Gastrocnemius medialis (tissue), 4 donors: Measurements from ENCODE around the gene INO80B. TPM values are rescaled to one million over a fixed set of nuclear protein-coding genes. Genes with fewer than 3 reads are reported as not detected.

Experiments used
- ATAC-seq, 2 donors: fragments of 150-250 bp; one replicate each; pipeline ENCODE4 v1.9.1; 2016
- DNase-seq, 2 donors: peaks; one replicate each; pipeline ENCODE4 v3.0.0-alpha.2; 2019
- H3K27ac ChIP-seq, 4 donors: fragments of 200-600 bp; sonication (generic); 1 replicate in 1 of 4; 2 replicates in 3 of 4; pipeline ENCODE4 v1.5.1; 2016 to 2018; ENCODE audit warnings: mild to moderate bottlenecking in 2 of 4, moderate library complexity in 1 of 4
- H3K27me3 ChIP-seq, 3 donors: fragments of 200-600 bp; sonication (generic) in 2 of 3; 1 replicate in 1 of 3; 2 replicates in 2 of 3; pipeline versions ENCODE4 v1.5.1 to v1.6.0; 2016 to 2019; ENCODE audit warnings: mild to moderate bottlenecking in 1 of 3, moderate library complexity in 1 of 3
- H3K36me3 ChIP-seq, 2 donors: fragments of 200-600 bp; sonication (generic) in 1 of 2; one replicate each; pipeline ENCODE4 v1.5.1; 2017 to 2018
- H3K4me1 ChIP-seq, 2 donors: fragments of 200-600 bp; sonication (generic) in 1 of 2; one replicate each; pipeline ENCODE4 v1.5.1; 2016 to 2017; ENCODE audit warnings: mild to moderate bottlenecking in 2 of 2
- H3K4me3 ChIP-seq, 4 donors: fragments of 200-600 bp; sonication (generic) in 3 of 4; 1 replicate in 1 of 4; 2 replicates in 3 of 4; pipeline ENCODE4 v1.5.1; 2016 to 2019; ENCODE audit warnings: mild to moderate bottlenecking in 2 of 4
- H3K9me3 ChIP-seq, 3 donors: fragments of 200-600 bp; sonication (generic) in 2 of 3; 1 replicate in 1 of 3; 2 replicates in 2 of 3; pipeline ENCODE4 v1.5.1; 2016 to 2019
- POLR2A ChIP-seq, 2 donors: fragments of 450-650 bp; IDR thresholded peaks; one replicate each; pipeline ENCODE4 v1.6.1; 2017; ENCODE audit warnings: antibody characterized with exemption in 2 of 2, mild to moderate bottlenecking in 2 of 2, moderate library complexity in 2 of 2
- in situ Hi-C, 4 donors: fragments of 200-750 bp; cut with MboI; loops; one replicate each; pipeline versions ENCODE4 v1.15.0 to v1.8.0; 2017; ENCODE audit warnings: low sequenced_read_pairs in 4 of 4
- intact Hi-C: fragments of 100-400 bp; cut with DNase I; formaldehyde crosslinking; loops from one replicate; pipeline ENCODE4 v1.15.1; 2023; ENCODE audit warnings: low total_unique reads
- total RNA-seq, 4 donors: library from RNA; depleted of rRNA; stranded (reverse); fragments of >200 nt; gene quantifications; one replicate each; pipeline versions ENCODE4 v1.1.0 to v1.2.3, GENCODE V29; 2016
- TF ChIP-seq, protein P1 (sequence below), 5 experiments: fragments of 450-650 bp in 3 of 5; fragments of 200-600 bp in 2 of 5; sonication (generic) in 2 of 5; IDR thresholded peaks in 4 of 5; conservative IDR thresholded peaks in 1 of 5; 1 replicate in 4 of 5; 2 replicates in 1 of 5; pipeline ENCODE4 v1.5.1; 2016 to 2019; ENCODE audit warnings: antibody characterized with exemption in 5 of 5, mild to moderate bottlenecking in 3 of 5, moderate library complexity in 3 of 5

Gene INO80B
- total RNA-seq, 4 donors from 2014 or later, result 14.5 to 51.9 (median 41.1) TPM

DNA sequence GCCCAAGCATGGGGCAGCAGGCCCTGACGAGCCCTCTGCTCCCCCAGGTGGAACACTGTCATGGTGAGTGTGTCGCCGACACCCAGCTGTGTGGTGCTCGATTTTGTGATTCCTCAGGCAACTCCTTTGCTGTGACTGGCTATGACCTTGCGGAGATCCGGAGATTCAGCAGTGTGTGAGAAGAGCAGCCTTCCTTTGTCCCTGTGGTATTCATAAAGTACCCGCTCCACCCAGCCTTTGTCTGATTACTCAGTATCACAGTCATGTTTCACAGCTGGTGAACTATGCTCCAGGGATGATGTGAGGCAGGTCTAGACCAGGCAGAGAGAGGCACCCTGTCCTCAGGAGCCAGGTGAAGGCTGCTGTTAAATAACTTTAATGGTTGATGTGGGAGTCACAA, 29.4 kb upstream of the INO80B start:
- DNase-seq (no peak), ATAC-seq (no peak)
- in situ Hi-C loops (no loop called here), intact Hi-C loops (no loop called here)
- H3K36me3 ChIP-seq, result peaks cover 0 to 17% of the 10 kb centered on the region in 2 donors
- H3K27me3 ChIP-seq, result peaks cover 14 to 29% (median 24%) of the 10 kb centered on the region in 3 donors
- TF ChIP-seq, protein P1, sequence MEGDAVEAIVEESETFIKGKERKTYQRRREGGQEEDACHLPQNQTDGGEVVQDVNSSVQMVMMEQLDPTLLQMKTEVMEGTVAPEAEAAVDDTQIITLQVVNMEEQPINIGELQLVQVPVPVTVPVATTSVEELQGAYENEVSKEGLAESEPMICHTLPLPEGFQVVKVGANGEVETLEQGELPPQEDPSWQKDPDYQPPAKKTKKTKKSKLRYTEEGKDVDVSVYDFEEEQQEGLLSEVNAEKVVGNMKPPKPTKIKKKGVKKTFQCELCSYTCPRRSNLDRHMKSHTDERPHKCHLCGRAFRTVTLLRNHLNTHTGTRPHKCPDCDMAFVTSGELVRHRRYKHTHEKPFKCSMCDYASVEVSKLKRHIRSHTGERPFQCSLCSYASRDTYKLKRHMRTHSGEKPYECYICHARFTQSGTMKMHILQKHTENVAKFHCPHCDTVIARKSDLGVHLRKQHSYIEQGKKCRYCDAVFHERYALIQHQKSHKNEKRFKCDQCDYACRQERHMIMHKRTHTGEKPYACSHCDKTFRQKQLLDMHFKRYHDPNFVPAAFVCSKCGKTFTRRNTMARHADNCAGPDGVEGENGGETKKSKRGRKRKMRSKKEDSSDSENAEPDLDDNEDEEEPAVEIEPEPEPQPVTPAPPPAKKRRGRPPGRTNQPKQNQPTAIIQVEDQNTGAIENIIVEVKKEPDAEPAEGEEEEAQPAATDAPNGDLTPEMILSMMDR (IDR thresholded peaks at IDR 0.05 in 4 of 5, conservative IDR thresholded peaks at IDR 0.05 in 1 of 5), result no peak
- TF ChIP-seq POLR2A (IDR thresholded peaks at IDR 0.05), result no peak
- H3K9me3 ChIP-seq, result no peaks in the 10 kb centered on the region
- no peak overlapping the region for H3K27ac ChIP-seq
- H3K4me3 ChIP-seq, result no peak overlapping the region
- H3K4me1 ChIP-seq, result peaks cover 5 to 9% of the 10 kb centered on the region in 2 donors

DNA sequence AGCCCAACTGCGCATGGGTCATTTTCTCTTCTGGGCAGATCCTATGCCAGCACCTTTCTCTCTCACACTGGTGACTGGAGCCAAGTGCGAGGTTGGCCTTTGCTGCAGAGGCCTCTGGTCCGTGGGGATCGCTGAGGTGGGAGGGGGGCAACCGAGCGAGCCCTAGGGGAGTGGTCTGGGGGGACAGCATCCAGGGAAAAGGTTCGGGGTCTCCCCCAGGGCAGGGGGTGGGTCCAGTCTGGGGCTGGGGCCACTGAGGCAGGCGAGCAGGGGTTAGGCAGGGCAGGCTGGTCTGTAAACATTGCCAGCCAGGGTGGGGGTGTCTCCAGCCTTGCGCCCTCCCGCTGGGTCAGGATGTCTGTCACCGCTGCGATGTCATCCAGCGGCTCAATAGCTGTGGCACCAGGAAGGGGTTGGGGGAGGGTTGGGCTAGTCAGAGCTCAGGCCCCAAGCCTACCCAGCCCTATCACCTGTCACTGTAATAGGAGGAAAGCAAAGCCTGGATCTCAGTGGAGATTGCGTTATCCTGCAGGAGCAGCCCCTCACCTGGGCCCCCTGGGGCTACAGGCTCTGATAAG, 28.6 kb upstream of the INO80B start:
- ATAC-seq (no peak), DNase-seq (no peak)
- Histone ChIP-seq H3K36me3 (peaks cover 0 to 17% of the 10 kb centered on the region in 2 donors), H3K27ac (no peak overlapping the region), H3K4me1 (peaks cover 5 to 9% of the 10 kb centered on the region in 2 donors), H3K4me3 (no peak overlapping the region), H3K27me3 (peaks cover 11 to 21% (median 18%) of the 10 kb centered on the region in 3 donors), H3K9me3 (no peaks in the 10 kb centered on the region)
- intact Hi-C loops, result no loop called here
- in situ Hi-C loops, result no loop called here
- no peak for TF ChIP-seq POLR2A (IDR thresholded peaks at IDR 0.05)
- TF ChIP-seq, protein P1 (IDR thresholded peaks at IDR 0.05 in 4 of 5, conservative IDR thresholded peaks at IDR 0.05 in 1 of 5), result no peak

DNA sequence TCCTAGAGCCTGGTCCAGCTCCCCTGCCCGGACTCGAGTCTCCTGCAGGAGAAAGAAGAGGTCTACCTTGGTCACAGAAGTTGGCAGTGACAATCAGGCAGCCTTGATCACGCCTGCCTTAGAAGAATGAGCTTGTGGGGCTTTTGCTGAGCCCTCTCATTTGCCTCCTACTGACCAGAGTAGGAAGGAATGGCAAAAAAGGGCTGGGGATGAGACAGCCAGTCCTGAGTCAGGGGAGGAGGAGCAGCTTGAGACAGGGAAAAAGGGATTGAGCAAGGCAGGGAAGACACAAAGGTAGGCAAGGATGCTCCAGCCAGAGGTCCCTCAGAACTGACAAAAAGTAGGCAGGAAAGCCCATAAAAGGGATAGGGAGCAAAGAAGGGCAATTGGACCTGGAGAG, 27.3 kb upstream of the INO80B start:
- in situ Hi-C loops (no loop called here), intact Hi-C loops (no loop called here)
- H3K27me3 ChIP-seq, result peaks cover 0 to 11% (median 8%) of the 10 kb centered on the region in 3 donors
- H3K9me3 ChIP-seq, result no peaks in the 10 kb centered on the region
- TF ChIP-seq POLR2A (IDR thresholded peaks at IDR 0.05), result no peak
- TF ChIP-seq, protein P1 (IDR thresholded peaks at IDR 0.05 in 4 of 5, conservative IDR thresholded peaks at IDR 0.05 in 1 of 5), result no peak
- H3K4me3 ChIP-seq, result no peak overlapping the region
- peaks cover 0 to 17% of the 10 kb centered on the region in 2 donors for H3K36me3 ChIP-seq
- no peak overlapping the region for H3K27ac ChIP-seq
- H3K4me1 ChIP-seq, result no peaks in the 10 kb centered on the region
- DNase-seq, result no peak
- ATAC-seq, result no peak

DNA sequence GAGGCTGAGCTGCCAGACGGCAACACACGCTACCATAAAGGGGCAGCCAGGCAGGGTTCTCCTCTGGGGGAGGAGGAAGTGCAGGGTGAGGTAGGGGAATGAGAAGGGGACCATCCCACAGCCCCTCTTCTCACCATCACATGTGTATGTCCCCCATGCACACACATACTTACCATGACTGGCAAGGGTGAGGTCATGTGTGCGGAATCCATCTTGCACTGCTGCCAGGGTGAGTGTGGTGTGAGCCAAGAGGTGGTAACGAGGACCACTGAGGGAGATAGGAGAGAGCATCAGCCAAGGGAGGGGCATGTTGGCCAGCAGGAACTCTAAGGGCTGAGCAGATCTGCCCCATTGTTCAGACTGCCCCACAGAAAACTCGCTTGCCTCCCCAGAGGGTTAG, 26.2 kb upstream of the INO80B start:
- DNase-seq, result no peak
- TF ChIP-seq, protein P1 (IDR thresholded peaks at IDR 0.05 in 4 of 5, conservative IDR thresholded peaks at IDR 0.05 in 1 of 5), result no peak
- TF ChIP-seq POLR2A (IDR thresholded peaks at IDR 0.05), result no peak
- Histone ChIP-seq H3K4me1 (no peaks in the 10 kb centered on the region), H3K9me3 (no peaks in the 10 kb centered on the region), H3K36me3 (peaks cover 0 to 17% of the 10 kb centered on the region in 2 donors), H3K27ac (no peak overlapping the region), H3K4me3 (no peak overlapping the region), H3K27me3 (no peaks in the 10 kb centered on the region)
- intact Hi-C loops (no loop called here), in situ Hi-C loops (no loop called here)
- ATAC-seq, result no peak
